Lower leg skin (tissue), 3 donors: ENCODE data around the gene ZSWIM9.

Experiments used
- CTCF ChIP-seq, 3 donors: fragments of 450-650 bp; IDR thresholded peaks; one replicate each; pipeline ENCODE4 v1.5.1; 2016; ENCODE audit warnings: antibody characterized with exemption in 3 of 3, mild to moderate bottlenecking in 3 of 3, moderate library complexity in 2 of 3
- POLR2A ChIP-seq, 2 donors: fragments of 450-650 bp; IDR thresholded peaks; one replicate each; pipeline ENCODE4 v1.6.1; 2016 to 2017; ENCODE audit warnings: antibody characterized with exemption in 2 of 2, mild to moderate bottlenecking in 1 of 2, moderate library complexity in 1 of 2

GRCh38 chr19:48239582-48240141 is 69.2 kb downstream of the ZSWIM9 start:
- TF ChIP-seq CTCF (IDR thresholded peaks at IDR 0.05) (no peak), POLR2A (IDR thresholded peaks at IDR 0.05) (no peak)
